Esophagus muscularis mucosa (tissue), 4 donors: ENCODE results near the gene YPEL5. TPM values are rescaled to one million over a fixed set of nuclear protein-coding genes. Genes with fewer than 3 reads are reported as not detected.

Source experiments
- DNase-seq: peaks from one replicate; pipeline ENCODE4 v3.0.0-alpha.2; 2017; ENCODE audit errors: extremely low spot score
- H3K27ac ChIP-seq, 4 donors: fragments of 200-600 bp; sonication (generic); replicated peaks in 1 of 4; 1 replicate in 3 of 4; 2 replicates in 1 of 4; pipeline ENCODE4 v1.5.1; 2016 to 2019; ENCODE audit warnings: mild to moderate bottlenecking in 1 of 4
- H3K27me3 ChIP-seq, 4 donors: fragments of 200-600 bp; sonication (generic); one replicate each; pipeline versions ENCODE4 v1.5.1 to v1.6.0; 2016 to 2019
- H3K36me3 ChIP-seq, 4 donors: fragments of 200-600 bp; sonication (generic); one replicate each; pipeline ENCODE4 v1.5.1; 2016 to 2019
- H3K4me1 ChIP-seq, 4 donors: fragments of 200-600 bp; sonication (generic); one replicate each; pipeline ENCODE4 v1.5.1; 2016 to 2019
- H3K4me3 ChIP-seq, 4 donors: fragments of 200-600 bp; sonication (generic); 1 replicate in 2 of 4; 2 replicates in 2 of 4; pipeline ENCODE4 v1.5.1; 2016 to 2019; ENCODE audit warnings: mild to moderate bottlenecking in 4 of 4, moderate library complexity in 1 of 4
- H3K9me3 ChIP-seq, 4 donors: fragments of 200-600 bp; sonication (generic); 1 replicate in 3 of 4; 2 replicates in 1 of 4; pipeline ENCODE4 v1.5.1; 2016 to 2019
- CTCF ChIP-seq, 3 experiments: fragments of 200-600 bp in 2 of 3; fragments of 450-650 bp in 1 of 3; sonication (generic) in 2 of 3; IDR thresholded peaks; one replicate each; pipeline ENCODE4 v1.5.1; 2017 to 2019; ENCODE audit warnings: antibody characterized with exemption in 3 of 3, mild to moderate bottlenecking in 2 of 3, moderate library complexity in 1 of 3
- EP300 ChIP-seq: sonication (generic); formaldehyde crosslinking; IDR thresholded peaks from one replicate; pipeline ENCODE4 v1.6.1; 2017; ENCODE audit warnings: antibody characterized with exemption
- POLR2A ChIP-seq: fragments of 450-650 bp; IDR thresholded peaks from one replicate; pipeline ENCODE4 v1.6.1; 2017; ENCODE audit warnings: antibody characterized with exemption, moderate library complexity, mild to moderate bottlenecking, low read depth
- POLR2AphosphoS5 ChIP-seq, 2 donors: sonication (generic); formaldehyde crosslinking; IDR thresholded peaks; one replicate each; pipeline ENCODE4 v1.6.1; 2017; ENCODE audit warnings: antibody characterized with exemption in 2 of 2
- WGBS: methylation state at CpG from one replicate; pipeline ENCODE4 v1.1.5; 2018; 5-methylcytosine and 5-hydroxymethylcytosine counted together
- intact Hi-C: fragments of 100-400 bp; cut with DNase I; formaldehyde crosslinking; loops from one replicate; pipeline ENCODE4 v1.15.1; 2023
- total RNA-seq, 4 donors: library from RNA; depleted of rRNA; stranded (reverse); fragments of >200 nt; gene quantifications; one replicate each; pipeline versions ENCODE4 v1.1.0 to v1.2.1, GENCODE V29; 2016

The YPEL5 gene
- total RNA-seq, 4 donors from 2014 or later = 96.0 to 148 (median 109) TPM

GRCh38 chr2:30162806-30163205 lies 16.0 kb downstream of the YPEL5 start:
- no peak overlapping the region for H3K4me3 ChIP-seq
- intact Hi-C loops = loop anchor here (10.0 kb wide), 1 partner anchor 62 kb away; no protein-coding TSS in a partner anchor
- TF ChIP-seq CTCF (IDR thresholded peaks at IDR 0.05) = no peak

GRCh38 chr2:30164131-30164925 lies 17.5 kb downstream of the YPEL5 start:
- 39% methylated on average over 5 of the region's 7 CpGs for WGBS

More at GRCh38 chr2:30162806-30163205, 16.0 kb downstream of the YPEL5 start:
- Histone ChIP-seq H3K9me3 (no peaks in the 10 kb centered on the region), H3K4me1 (peaks cover 7 to 52% (median 46%) of the 10 kb centered on the region in 4 donors), H3K36me3 (peaks cover 15 to 38% (median 24%) of the 10 kb centered on the region in 4 donors), H3K27ac (no peak overlapping the region), H3K27me3 (no peaks in the 10 kb centered on the region)
- WGBS = 100% methylated on average over 2 of the region's 2 CpGs
- DNase-seq = peak; percentile 87

GRCh38 chr2:30165050-30165520 lies 18.3 kb downstream of the YPEL5 start:
- Histone ChIP-seq H3K4me3 (no peak overlapping the region), H3K36me3 (peaks cover 0 to 16% (median 4%) of the 10 kb centered on the region in 4 donors), H3K4me1 (peaks cover 7 to 32% (median 25%) of the 10 kb centered on the region in 4 donors), H3K27ac (peak overlapping the region in 2 of 4 donors; percentile 17 to 34), H3K27me3 (no peaks in the 10 kb centered on the region), H3K9me3 (no peaks in the 10 kb centered on the region)
- intact Hi-C loops = loop anchor here (5.0 to 10.0 kb wide), 2 partner anchors 37 to 60 kb away; no protein-coding TSS in a partner anchor
- TF ChIP-seq CTCF (IDR thresholded peaks at IDR 0.05) (peak; percentile 81 to 90 (median 85)), POLR2AphosphoS5 (IDR thresholded peaks at IDR 0.05) (peak in 1 of 2 donors; percentile 27), POLR2A (no peak)
- no peak for DNase-seq
- WGBS = 19% methylated on average over 7 of the region's 7 CpGs

More at GRCh38 chr2:30164131-30164925, 17.5 kb downstream of the YPEL5 start:
- Histone ChIP-seq H3K9me3 (no peaks in the 10 kb centered on the region), H3K36me3 (peaks cover 0 to 23% (median 11%) of the 10 kb centered on the region in 4 donors), H3K4me3 (no peak overlapping the region), H3K27me3 (no peaks in the 10 kb centered on the region), H3K4me1 (peaks cover 7 to 37% (median 30%) of the 10 kb centered on the region in 4 donors), H3K27ac (peak overlapping the region in 3 of 4 donors; percentile 17 to 40 (median 34))
- DNase-seq = peak; percentile 68
- intact Hi-C loops = loop anchor here (10.0 kb wide), 1 partner anchor 60 kb away; no protein-coding TSS in a partner anchor
- TF ChIP-seq CTCF (IDR thresholded peaks at IDR 0.05) (no peak), EP300 (no peak), POLR2AphosphoS5 (IDR thresholded peaks at IDR 0.05) (no peak), POLR2A (no peak)

GRCh38 chr2:30165617-30166016 lies 18.8 kb downstream of the YPEL5 start:
- Histone ChIP-seq H3K27me3 (no peaks in the 10 kb centered on the region), H3K36me3 (peaks cover 0 to 10% (median 0%) of the 10 kb centered on the region in 4 donors), H3K27ac (no peak overlapping the region), H3K4me1 (peaks cover 7 to 27% (median 23%) of the 10 kb centered on the region in 4 donors), H3K4me3 (no peak overlapping the region), H3K9me3 (no peaks in the 10 kb centered on the region)
- DNase-seq = no peak
- intact Hi-C loops = loop anchor here (2.0 to 10.0 kb wide), 3 partner anchors 37 to 541 kb away; no protein-coding TSS in a partner anchor
- 82% methylated on average over 4 of the region's 4 CpGs for WGBS
- TF ChIP-seq CTCF (IDR thresholded peaks at IDR 0.05) (no peak), EP300 (no peak), POLR2A (no peak), POLR2AphosphoS5 (IDR thresholded peaks at IDR 0.05) (no peak)
